B cell (primary cell): ENCODE results near the gene TRIM9. TPM values are rescaled to one million over a fixed set of nuclear protein-coding genes. Genes with fewer than 3 reads are reported as not detected.

Experiments used
- ATAC-seq: fragments of 200-7000 bp; cut with Tn5 transposase; one replicate; pipeline ENCODE4 v1.10.0; 2021; ENCODE audit warnings: low read depth, mild to moderate bottlenecking, moderate number of reproducible peaks, moderate library complexity
- CTCF ChIA-PET: fragments of 350-600 bp; sonication (Branson Sonifier 250); formaldehyde crosslinking; loops from one replicate; lab custom pipeline; 2021; ENCODE audit warnings: antibody characterized with exemption, inconsistent platforms; lab: Charles Lee
- POLR2A ChIA-PET: fragments of 350-600 bp; sonication (Branson Sonifier 250); formaldehyde crosslinking; loops from one replicate; lab custom pipeline; 2021; ENCODE audit warnings: antibody characterized with exemption; lab: Charles Lee
- DNase-seq: peaks from one replicate; pipeline ENCODE4 v3.0.0; 2013
- H2AFZ ChIP-seq: 2 replicates; pipeline ENCODE4 v1.6.1; 2012; ENCODE audit warnings: mild to moderate bottlenecking, low read depth, low read length; ENCODE audit not compliant: insufficient read depth, poor library complexity, severe bottlenecking
- H3K27ac ChIP-seq, 2 donors: 1 replicate in 1 of 2; 2 replicates in 1 of 2; pipeline ENCODE4 v1.5.1; 2012 to 2013; ENCODE audit warnings: low read length in 2 of 2, mild to moderate bottlenecking in 2 of 2, moderate library complexity in 1 of 2
- H3K27me3 ChIP-seq, 4 experiments: fragments of 200-600 bp in 1 of 4; sonication (generic) in 1 of 4; replicated peaks in 1 of 4; 1 replicate in 2 of 4; 2 replicates in 2 of 4; pipeline versions ENCODE4 v1.6.1 to v1.7.0; 2013 to 2016; ENCODE audit warnings: low read length in 3 of 4, mild to moderate bottlenecking in 2 of 4, mixed read lengths in 1 of 4, moderate library complexity in 1 of 4; ENCODE audit not compliant: insufficient read depth in 4 of 4, control insufficient read depth in 3 of 4; ENCODE audit errors: control extremely low read depth in 1 of 4
- H3K36me3 ChIP-seq, 2 experiments: replicated peaks in 1 of 2; 1 replicate in 1 of 2; 2 replicates in 1 of 2; pipeline versions ENCODE4 v1.6.1 to v1.7.1; 2013; ENCODE audit warnings: low read length in 1 of 2; ENCODE audit not compliant: insufficient read depth in 2 of 2, control insufficient read depth in 1 of 2; ENCODE audit errors: control extremely low read depth in 1 of 2, extremely low read depth in 1 of 2
- H3K4me1 ChIP-seq, 2 donors: fragments of 200-600 bp in 1 of 2; sonication (generic) in 1 of 2; 1 replicate in 1 of 2; 2 replicates in 1 of 2; pipeline versions ENCODE4 v1.5.1 to v1.6.1; 2013 to 2017; ENCODE audit warnings: low read length in 2 of 2; ENCODE audit not compliant: control insufficient read depth in 2 of 2, insufficient read depth in 2 of 2
- H3K4me2 ChIP-seq: replicated peaks from 2 replicates; pipeline ENCODE3; 2012; ENCODE audit warnings: mild to moderate bottlenecking, low read depth, low read length; ENCODE audit not compliant: poor library complexity, severe bottlenecking
- H3K4me3 ChIP-seq, 5 experiments: fragments of 200-600 bp in 1 of 5; sonication (generic) in 1 of 5; 1 replicate in 3 of 5; 2 replicates in 2 of 5; pipeline versions ENCODE4 v1.5.1 to v1.7.0; 2011 to 2016; ENCODE audit warnings: low read length in 4 of 5, mild to moderate bottlenecking in 4 of 5, low read depth in 2 of 5, control low read depth in 1 of 5, moderate library complexity in 1 of 5; ENCODE audit not compliant: insufficient read depth in 1 of 5; ENCODE audit errors: control extremely low read depth in 1 of 5, extremely low read depth in 1 of 5
- H3K79me2 ChIP-seq: fragments of 200-600 bp; sonication (generic); one replicate; pipeline ENCODE4 v1.6.0; 2016; ENCODE audit warnings: low read length; ENCODE audit not compliant: control insufficient read depth, insufficient read depth
- H3K9ac ChIP-seq: fragments of 200-600 bp; sonication (generic); 2 replicates; pipeline ENCODE4 v1.6.1; 2017; ENCODE audit warnings: mild to moderate bottlenecking, low read length, moderate library complexity
- H3K9me3 ChIP-seq, 3 donors: one replicate each; pipeline versions ENCODE4 v1.6.1 to v1.7.1; 2013; ENCODE audit warnings: low read length in 2 of 3; ENCODE audit not compliant: control insufficient read depth in 2 of 3, insufficient read depth in 1 of 3; ENCODE audit errors: control extremely low read depth in 1 of 3
- H4K20me1 ChIP-seq: 2 replicates; pipeline ENCODE4 v1.6.0; 2012; ENCODE audit warnings: mild to moderate bottlenecking, low read length; ENCODE audit not compliant: insufficient read depth, control insufficient read depth, poor library complexity, severe bottlenecking
- H3K27ac Mint-ChIP-seq: one replicate; pipeline ENCODE4 v1.8.0; 2021; ENCODE audit warnings: mixed read lengths
- H3K27me3 Mint-ChIP-seq: one replicate; pipeline ENCODE4 v1.8.0; 2021; ENCODE audit warnings: mixed read lengths
- H3K4me1 Mint-ChIP-seq: one replicate; pipeline ENCODE4 v1.8.0; 2021; ENCODE audit warnings: mixed read lengths
- H3K4me3 Mint-ChIP-seq: one replicate; pipeline ENCODE4 v1.8.0; 2021; ENCODE audit warnings: mixed read lengths
- H3K9me3 Mint-ChIP-seq: one replicate; pipeline ENCODE4 v1.8.0; 2022; ENCODE audit warnings: mixed read lengths; ENCODE audit not compliant: insufficient read depth
- EZH2 ChIP-seq: IDR thresholded peaks from 2 replicates; pipeline ENCODE4 v1.6.1; 2012; ENCODE audit warnings: borderline replicate concordance, low read depth, mild to moderate bottlenecking, moderate library complexity, low read length; ENCODE audit not compliant: insufficient read depth, poor library complexity, severe bottlenecking
- WGBS: methylation state at CpG from one replicate; pipeline ENCODE4 v1.1.5; 2013; ENCODE audit warnings: missing lambda C conversion rate; ENCODE audit not compliant: insufficient coverage; 5-methylcytosine and 5-hydroxymethylcytosine counted together
- intact Hi-C: fragments of 100-400 bp; cut with micrococcal nuclease; formaldehyde crosslinking; loops from one replicate; pipeline ENCODE4 v1.10.0; 2022
- polyA plus RNA-seq: library from polyadenylated mRNA; depleted of rRNA; stranded (reverse); fragments of >200 nt; gene quantifications from 2 replicates; pipeline ENCODE4 v1.2.3, GENCODE V29; 2012
- total RNA-seq, 2 donors: library from RNA; stranded (reverse); fragments of 120-200 nt in 1 of 2; gene quantifications; 1 replicate in 1 of 2; 2 replicates in 1 of 2; pipeline versions ENCODE4 v1.2.3 to v1.2.4, GENCODE V29; 2013 to 2022
- TF ChIP-seq, protein P1 (sequence below): fragments of 200-600 bp; IDR thresholded peaks from one replicate; pipeline ENCODE4 v1.8.0; 2022; ENCODE audit warnings: antibody characterized with exemption, mild to moderate bottlenecking

TRIM9 gene
- total and polyA plus RNA-seq, 2 donors (not counting 1 experiment from before 2014, with no cell fraction given), result 0.24 to 0.32 TPM

DNA sequence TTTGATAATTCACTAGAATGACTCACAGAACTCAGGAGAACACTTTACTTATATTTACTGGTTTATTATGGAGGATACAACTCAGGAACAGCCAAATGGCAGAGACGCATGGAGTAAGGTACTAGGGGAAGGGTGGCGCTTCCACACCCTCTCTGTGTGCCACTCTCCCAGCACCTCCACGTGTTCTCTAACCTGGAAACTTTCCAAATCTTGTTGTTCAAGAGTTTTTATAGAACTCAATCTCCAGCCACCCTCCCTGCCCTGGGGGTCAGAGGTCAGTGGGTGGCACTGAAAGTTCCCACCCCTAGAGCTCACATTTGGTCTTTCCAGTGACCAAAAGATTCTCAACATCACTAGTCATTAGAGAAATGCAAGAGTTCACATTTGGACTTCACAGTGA is 13.2 kb downstream of the TRIM9 start:
- Histone ChIP-seq H3K36me3 (no peaks in the 10 kb centered on the region), H3K4me1 (no peaks in the 10 kb centered on the region), H3K4me2 (no peak overlapping the region), H3K9ac (no peak overlapping the region), H2AFZ (no peak overlapping the region), H3K4me3 (no peak overlapping the region), H3K79me2 (no peaks in the 10 kb centered on the region), H4K20me1 (no peaks in the 10 kb centered on the region), H3K9me3 (no peaks in the 10 kb centered on the region), H3K27ac (no peak overlapping the region), H3K27me3 (peaks cover 0 to 4% (median 2%) of the 10 kb centered on the region in 4 experiments)
- CTCF ChIA-PET, result no interaction called here
- intact Hi-C loops, result no loop called here
- ATAC-seq, result no peak
- TF ChIP-seq, protein P1, sequence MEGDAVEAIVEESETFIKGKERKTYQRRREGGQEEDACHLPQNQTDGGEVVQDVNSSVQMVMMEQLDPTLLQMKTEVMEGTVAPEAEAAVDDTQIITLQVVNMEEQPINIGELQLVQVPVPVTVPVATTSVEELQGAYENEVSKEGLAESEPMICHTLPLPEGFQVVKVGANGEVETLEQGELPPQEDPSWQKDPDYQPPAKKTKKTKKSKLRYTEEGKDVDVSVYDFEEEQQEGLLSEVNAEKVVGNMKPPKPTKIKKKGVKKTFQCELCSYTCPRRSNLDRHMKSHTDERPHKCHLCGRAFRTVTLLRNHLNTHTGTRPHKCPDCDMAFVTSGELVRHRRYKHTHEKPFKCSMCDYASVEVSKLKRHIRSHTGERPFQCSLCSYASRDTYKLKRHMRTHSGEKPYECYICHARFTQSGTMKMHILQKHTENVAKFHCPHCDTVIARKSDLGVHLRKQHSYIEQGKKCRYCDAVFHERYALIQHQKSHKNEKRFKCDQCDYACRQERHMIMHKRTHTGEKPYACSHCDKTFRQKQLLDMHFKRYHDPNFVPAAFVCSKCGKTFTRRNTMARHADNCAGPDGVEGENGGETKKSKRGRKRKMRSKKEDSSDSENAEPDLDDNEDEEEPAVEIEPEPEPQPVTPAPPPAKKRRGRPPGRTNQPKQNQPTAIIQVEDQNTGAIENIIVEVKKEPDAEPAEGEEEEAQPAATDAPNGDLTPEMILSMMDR, result no peak
- no peak for TF ChIP-seq EZH2
- Mint-ChIP-seq H3K4me3 (no peak overlapping the region), H3K9me3 (no peaks in the 10 kb centered on the region), H3K27ac (no peak overlapping the region), H3K27me3 (peaks cover 16% of the 10 kb centered on the region), H3K4me1 (peaks cover 2% of the 10 kb centered on the region)
- no peak for DNase-seq
- 50% methylated on average over 1 of the region's 3 CpGs for WGBS
- POLR2A ChIA-PET, result interaction anchor here (0.6 kb wide), 1 partner anchor 1504 kb away, joined by 3 read pairs; no protein-coding TSS in a partner anchor

DNA sequence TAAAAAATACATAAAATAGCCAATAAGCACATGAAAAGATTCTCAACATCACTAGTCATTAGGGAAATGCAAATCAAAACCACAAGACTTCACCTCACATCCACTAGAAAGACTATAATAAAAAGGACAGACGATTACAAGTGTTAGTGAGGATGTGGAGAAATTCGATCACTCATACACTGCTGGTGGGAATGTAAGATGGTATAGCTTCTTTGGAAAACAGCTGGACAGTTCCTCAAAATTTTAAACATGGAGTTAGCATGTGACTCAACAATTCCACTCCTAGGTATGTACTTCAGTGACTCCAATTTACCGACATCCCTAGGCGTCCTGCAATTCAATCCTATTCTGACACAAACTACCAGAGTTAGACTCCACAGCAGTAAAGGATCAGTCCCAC is 13.7 kb downstream of the TRIM9 start:
- CTCF ChIA-PET, result no interaction called here
- Histone ChIP-seq H3K4me2 (no peak overlapping the region), H3K79me2 (no peaks in the 10 kb centered on the region), H3K9me3 (no peaks in the 10 kb centered on the region), H3K9ac (no peak overlapping the region), H3K27ac (no peak overlapping the region), H3K36me3 (no peaks in the 10 kb centered on the region), H3K4me3 (no peak overlapping the region), H4K20me1 (no peaks in the 10 kb centered on the region), H3K27me3 (peaks cover 0 to 4% (median 2%) of the 10 kb centered on the region in 4 experiments), H3K4me1 (no peaks in the 10 kb centered on the region), H2AFZ (no peak overlapping the region)
- H3K27ac Mint-ChIP-seq, result no peak overlapping the region
- intact Hi-C loops, result no loop called here
- no peak overlapping the region for H3K4me3 Mint-ChIP-seq
- no peaks in the 10 kb centered on the region for H3K9me3 Mint-ChIP-seq
- peaks cover 16% of the 10 kb centered on the region for H3K27me3 Mint-ChIP-seq
- ATAC-seq, result no peak
- no peaks in the 10 kb centered on the region for H3K4me1 Mint-ChIP-seq
- WGBS, result 100% methylated on average over 2 of the region's 4 CpGs
- no peak for DNase-seq
- POLR2A ChIA-PET, result no interaction called here
- no peak for TF ChIP-seq EZH2
- TF ChIP-seq, protein P1, result no peak
